OCI-LY1 (cell line): ENCODE results near the gene SDK1.

ENCODE experiments used
- CTCF ChIP-seq: fragments of 200-600 bp; sonication (generic), shearing (Covaris generic); IDR thresholded peaks from 2 replicates; pipeline ENCODE4 v1.5.1; 2017; ENCODE audit warnings: mild to moderate bottlenecking, antibody characterized with exemption, low read length, moderate library complexity, mixed read lengths
- EZH2 ChIP-seq: fragments of 200-600 bp; sonication (generic), shearing (Covaris generic); IDR thresholded peaks from 2 replicates; pipeline ENCODE4 v1.8.0; 2017; ENCODE audit warnings: borderline replicate concordance, mixed run types, mild to moderate bottlenecking, antibody characterized with exemption, low read length, moderate library complexity, mixed read lengths

GRCh38 chr7:4021413-4021812 is 720.4 kb downstream of the SDK1 start:
- TF ChIP-seq CTCF (no peak), EZH2 (no peak)
